ENCODE data around the gene HK1.

Gene HK1

GRCh38 chr10:69401416-69401815, 123.1 kb downstream of the HK1 start:
- Histone ChIP-seq H3K79me1 (ENCODE audit: low read depth, low read length) (peaks cover 2% of the 10 kb centered on the region), H3K18ac (ENCODE audit: low read length) (no peak overlapping the region), H2AFZ (ENCODE audit: low read length) (no peak overlapping the region), H2BK12ac (ENCODE audit: low read length) (peak overlapping the region; percentile 63), H3K9me3 (replicated peaks in 1 of 2; ENCODE audit: control insufficient read depth in 2 of 2, insufficient read depth in 1 of 2, low read depth in 1 of 2, low read length in 2 of 2) (no peaks in the 10 kb centered on the region), H2BK5ac (ENCODE audit: low read length) (no peak overlapping the region), H3K4me2 (ENCODE audit: insufficient read depth, low read length, poor library complexity, severe bottlenecking) (no peak overlapping the region), H3K4me1 (ENCODE audit: control insufficient read depth in 2 of 2, insufficient read depth in 1 of 2, low read depth in 1 of 2, low read length in 2 of 2) (peaks cover 4% of the 10 kb centered on the region in 2 donors), H3K4me3 (ENCODE audit: low read length in 2 of 2) (no peak overlapping the region), H3K14ac (ENCODE audit: low read length) (no peak overlapping the region), H2AK5ac (ENCODE audit: low read depth, low read length) (no peak overlapping the region), H3K27me3 (ENCODE audit: control insufficient read depth in 3 of 3, insufficient read depth in 3 of 3, low read depth in 1 of 3, low read length in 3 of 3) (no peaks in the 10 kb centered on the region), H2BK120ac (ENCODE audit: low read depth, low read length) (no peak overlapping the region), H3K9ac (ENCODE audit: low read depth, low read length, poor library complexity) (no peak overlapping the region), H3K36me3 (replicated peaks in 1 of 2; ENCODE audit: control insufficient read depth in 2 of 2, insufficient read depth in 2 of 2, low read length in 2 of 2) (peaks cover 2 to 17% of the 10 kb centered on the region in 2 donors), H3K27ac (replicated peaks; ENCODE audit: low read length) (no peak overlapping the region), H3K4ac (ENCODE audit: low read length) (no peak overlapping the region), H3K23ac (ENCODE audit: low read depth, low read length, poor library complexity) (no peak overlapping the region), H4K91ac (ENCODE audit: low read depth, low read length, poor library complexity) (no peak overlapping the region), H2BK15ac (ENCODE audit: low read length) (no peak overlapping the region), H4K8ac (ENCODE audit: low read depth, low read length) (no peak overlapping the region)
- DNase-seq (ENCODE audit: low spot score) = no peak
- no CpG with 5 or more reads among the region's 11 CpGs for WGBS, 2 donors (ENCODE audit: extremely low coverage in 2 of 2, insufficient read length in 2 of 2, insufficient replicate concordance in 1 of 2)

DNA sequence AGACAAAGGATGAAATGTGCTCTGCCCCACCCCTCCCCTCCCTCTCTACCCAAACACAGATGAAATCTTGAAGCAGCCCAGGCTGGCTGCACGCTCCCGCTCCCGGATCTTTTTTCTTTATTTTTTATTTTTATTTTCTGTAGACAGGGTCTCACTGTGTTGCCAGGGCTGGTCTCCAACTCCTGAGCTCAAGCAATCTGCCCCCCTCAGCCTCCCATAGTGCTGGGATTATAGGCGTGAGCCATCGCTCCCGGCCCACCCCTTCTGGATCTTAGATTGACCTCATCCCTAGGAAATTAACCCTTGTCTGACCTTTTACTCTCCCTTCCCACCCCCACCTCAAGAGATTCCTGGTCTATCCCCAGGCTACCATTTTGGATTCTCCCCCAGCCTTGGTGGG, 124.1 kb downstream of the HK1 start:
- Histone ChIP-seq H3K4me3 (ENCODE audit: low read length in 2 of 2) (no peak overlapping the region), H3K4me2 (ENCODE audit: insufficient read depth, low read length, poor library complexity, severe bottlenecking) (no peak overlapping the region), H2BK5ac (ENCODE audit: low read length) (no peak overlapping the region), H2AFZ (ENCODE audit: low read length) (no peak overlapping the region), H3K79me1 (ENCODE audit: low read depth, low read length) (peaks cover 2% of the 10 kb centered on the region), H3K4ac (ENCODE audit: low read length) (no peak overlapping the region), H2BK15ac (ENCODE audit: low read length) (no peak overlapping the region), H4K8ac (ENCODE audit: low read depth, low read length) (no peak overlapping the region), H4K91ac (ENCODE audit: low read depth, low read length, poor library complexity) (no peak overlapping the region), H3K14ac (ENCODE audit: low read length) (no peak overlapping the region), H2BK120ac (ENCODE audit: low read depth, low read length) (no peak overlapping the region), H3K27ac (replicated peaks; ENCODE audit: low read length) (no peak overlapping the region), H3K18ac (ENCODE audit: low read length) (no peak overlapping the region), H3K36me3 (replicated peaks in 1 of 2; ENCODE audit: control insufficient read depth in 2 of 2, insufficient read depth in 2 of 2, low read length in 2 of 2) (peaks cover 2 to 17% of the 10 kb centered on the region in 2 donors), H3K27me3 (ENCODE audit: control insufficient read depth in 3 of 3, insufficient read depth in 3 of 3, low read depth in 1 of 3, low read length in 3 of 3) (no peaks in the 10 kb centered on the region), H3K23ac (ENCODE audit: low read depth, low read length, poor library complexity) (no peak overlapping the region), H3K9me3 (replicated peaks in 1 of 2; ENCODE audit: control insufficient read depth in 2 of 2, insufficient read depth in 1 of 2, low read depth in 1 of 2, low read length in 2 of 2) (no peaks in the 10 kb centered on the region), H3K9ac (ENCODE audit: low read depth, low read length, poor library complexity) (no peak overlapping the region), H2AK5ac (ENCODE audit: low read depth, low read length) (no peak overlapping the region), H3K4me1 (ENCODE audit: control insufficient read depth in 2 of 2, insufficient read depth in 1 of 2, low read depth in 1 of 2, low read length in 2 of 2) (peaks cover 8 to 9% of the 10 kb centered on the region in 2 donors), H2BK12ac (ENCODE audit: low read length) (no peak overlapping the region)
- no CpG with 5 or more reads among the region's 6 CpGs for WGBS, 2 donors (ENCODE audit: extremely low coverage in 2 of 2, insufficient read length in 2 of 2, insufficient replicate concordance in 1 of 2)
- DNase-seq (ENCODE audit: low spot score) = no peak

GRCh38 chr10:69403066-69403465, 124.8 kb downstream of the HK1 start:
- DNase-seq (ENCODE audit: low spot score) = no peak
- Histone ChIP-seq H3K27ac (replicated peaks; ENCODE audit: low read length) (no peak overlapping the region), H3K4me1 (ENCODE audit: control insufficient read depth in 2 of 2, insufficient read depth in 1 of 2, low read depth in 1 of 2, low read length in 2 of 2) (peaks cover 8 to 9% of the 10 kb centered on the region in 2 donors), H3K23ac (ENCODE audit: low read depth, low read length, poor library complexity) (no peak overlapping the region), H3K36me3 (replicated peaks in 1 of 2; ENCODE audit: control insufficient read depth in 2 of 2, insufficient read depth in 2 of 2, low read length in 2 of 2) (peaks cover 2 to 17% of the 10 kb centered on the region in 2 donors), H2BK5ac (ENCODE audit: low read length) (no peak overlapping the region), H3K4me2 (ENCODE audit: insufficient read depth, low read length, poor library complexity, severe bottlenecking) (no peak overlapping the region), H2AK5ac (ENCODE audit: low read depth, low read length) (peak overlapping the region; percentile 48), H3K4ac (ENCODE audit: low read length) (no peak overlapping the region), H3K18ac (ENCODE audit: low read length) (no peak overlapping the region), H2BK12ac (ENCODE audit: low read length) (no peak overlapping the region), H3K4me3 (ENCODE audit: low read length in 2 of 2) (no peak overlapping the region), H3K79me1 (ENCODE audit: low read depth, low read length) (peaks cover 2% of the 10 kb centered on the region), H2BK120ac (ENCODE audit: low read depth, low read length) (no peak overlapping the region), H4K8ac (ENCODE audit: low read depth, low read length) (no peak overlapping the region), H4K91ac (ENCODE audit: low read depth, low read length, poor library complexity) (no peak overlapping the region), H3K9ac (ENCODE audit: low read depth, low read length, poor library complexity) (no peak overlapping the region), H2BK15ac (ENCODE audit: low read length) (no peak overlapping the region), H3K14ac (ENCODE audit: low read length) (no peak overlapping the region), H3K27me3 (ENCODE audit: control insufficient read depth in 3 of 3, insufficient read depth in 3 of 3, low read depth in 1 of 3, low read length in 3 of 3) (no peaks in the 10 kb centered on the region), H2AFZ (ENCODE audit: low read length) (no peak overlapping the region), H3K9me3 (replicated peaks in 1 of 2; ENCODE audit: control insufficient read depth in 2 of 2, insufficient read depth in 1 of 2, low read depth in 1 of 2, low read length in 2 of 2) (no peaks in the 10 kb centered on the region)
- WGBS, 2 donors (ENCODE audit: extremely low coverage in 2 of 2, insufficient read length in 2 of 2, insufficient replicate concordance in 1 of 2) = no CpG with 5 or more reads among the region's 1 CpG

- no peak overlapping the region for H2BK5ac ChIP-seq (ENCODE audit: low read length)
- no peak overlapping the region for H4K91ac ChIP-seq (ENCODE audit: low read depth, low read length, poor library complexity)
- peaks cover under 1% of the 10 kb centered on the region for H3K79me1 ChIP-seq (ENCODE audit: low read depth, low read length)
- no peak overlapping the region for H3K4me3 ChIP-seq (ENCODE audit: low read length in 2 of 2)
- no peak overlapping the region for H3K23ac ChIP-seq (ENCODE audit: low read depth, low read length, poor library complexity)
- peaks cover 8 to 9% of the 10 kb centered on the region in 2 donors for H3K4me1 ChIP-seq (ENCODE audit: control insufficient read depth in 2 of 2, insufficient read depth in 1 of 2, low read depth in 1 of 2, low read length in 2 of 2)
- H3K18ac ChIP-seq (ENCODE audit: low read length) = no peak overlapping the region
- no peak overlapping the region for H2AFZ ChIP-seq (ENCODE audit: low read length)
- no peak overlapping the region for H3K4me2 ChIP-seq (ENCODE audit: insufficient read depth, low read length, poor library complexity, severe bottlenecking)
- no peaks in the 10 kb centered on the region for H3K9me3 ChIP-seq (replicated peaks in 1 of 2; ENCODE audit: control insufficient read depth in 2 of 2, insufficient read depth in 1 of 2, low read depth in 1 of 2, low read length in 2 of 2)
- H2AK5ac ChIP-seq (ENCODE audit: low read depth, low read length) = no peak overlapping the region
- H2BK15ac ChIP-seq (ENCODE audit: low read length) = no peak overlapping the region
- no CpG with 5 or more reads among the region's 3 CpGs for WGBS, 2 donors (ENCODE audit: extremely low coverage in 2 of 2, insufficient read length in 2 of 2, insufficient replicate concordance in 1 of 2)
- no peaks in the 10 kb centered on the region for H3K27me3 ChIP-seq (ENCODE audit: control insufficient read depth in 3 of 3, insufficient read depth in 3 of 3, low read depth in 1 of 3, low read length in 3 of 3)
- H2BK120ac ChIP-seq (ENCODE audit: low read depth, low read length) = no peak overlapping the region
- no peak for DNase-seq (ENCODE audit: low spot score)
- H3K4ac ChIP-seq (ENCODE audit: low read length) = no peak overlapping the region
- no peak overlapping the region for H3K27ac ChIP-seq (replicated peaks; ENCODE audit: low read length)
- peaks cover 2 to 17% of the 10 kb centered on the region in 2 donors for H3K36me3 ChIP-seq (replicated peaks in 1 of 2; ENCODE audit: control insufficient read depth in 2 of 2, insufficient read depth in 2 of 2, low read length in 2 of 2)
- H3K9ac ChIP-seq (ENCODE audit: low read depth, low read length, poor library complexity) = no peak overlapping the region
- no peak overlapping the region for H2BK12ac ChIP-seq (ENCODE audit: low read length)
- no peak overlapping the region for H3K14ac ChIP-seq (ENCODE audit: low read length)
- no peak overlapping the region for H4K8ac ChIP-seq (ENCODE audit: low read depth, low read length)
These were observed 125.2 kb downstream of the HK1 start for GRCh38 chr10:69403519-69403918.

Data from neuronal stem cell (in vitro differentiated cells).